LNCAP (cell line): ENCODE results near the gene ZBTB7A.

Experiments
- TF ChIP-seq, protein P1 (sequence below): fragments of 450-650 bp; IDR thresholded peaks from 2 replicates; pipeline ENCODE4 v1.5.1; 2017; ENCODE audit warnings: mild to moderate bottlenecking

Gene ZBTB7A

DNA sequence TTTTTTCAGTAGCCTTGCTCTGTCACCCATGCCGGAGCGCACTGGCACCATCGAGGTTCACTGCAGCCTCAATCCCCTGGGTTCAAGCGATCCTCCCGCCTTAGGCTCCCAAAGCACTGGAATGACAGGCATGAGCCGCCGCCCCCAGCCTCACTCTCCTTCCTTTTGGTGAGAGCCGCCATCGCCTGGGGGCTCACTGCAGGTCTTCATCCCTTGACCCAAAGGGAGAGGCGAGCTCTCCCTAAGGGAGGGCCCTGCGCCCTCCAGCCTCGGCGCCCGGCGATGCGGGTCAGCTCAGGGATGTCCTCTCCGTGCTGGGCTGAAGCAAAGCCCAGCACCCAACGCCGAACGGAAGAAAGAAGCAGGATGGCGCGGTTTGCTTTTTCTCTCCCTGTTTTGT lies 23.2 kb upstream of the ZBTB7A start:
- TF ChIP-seq, protein P1, sequence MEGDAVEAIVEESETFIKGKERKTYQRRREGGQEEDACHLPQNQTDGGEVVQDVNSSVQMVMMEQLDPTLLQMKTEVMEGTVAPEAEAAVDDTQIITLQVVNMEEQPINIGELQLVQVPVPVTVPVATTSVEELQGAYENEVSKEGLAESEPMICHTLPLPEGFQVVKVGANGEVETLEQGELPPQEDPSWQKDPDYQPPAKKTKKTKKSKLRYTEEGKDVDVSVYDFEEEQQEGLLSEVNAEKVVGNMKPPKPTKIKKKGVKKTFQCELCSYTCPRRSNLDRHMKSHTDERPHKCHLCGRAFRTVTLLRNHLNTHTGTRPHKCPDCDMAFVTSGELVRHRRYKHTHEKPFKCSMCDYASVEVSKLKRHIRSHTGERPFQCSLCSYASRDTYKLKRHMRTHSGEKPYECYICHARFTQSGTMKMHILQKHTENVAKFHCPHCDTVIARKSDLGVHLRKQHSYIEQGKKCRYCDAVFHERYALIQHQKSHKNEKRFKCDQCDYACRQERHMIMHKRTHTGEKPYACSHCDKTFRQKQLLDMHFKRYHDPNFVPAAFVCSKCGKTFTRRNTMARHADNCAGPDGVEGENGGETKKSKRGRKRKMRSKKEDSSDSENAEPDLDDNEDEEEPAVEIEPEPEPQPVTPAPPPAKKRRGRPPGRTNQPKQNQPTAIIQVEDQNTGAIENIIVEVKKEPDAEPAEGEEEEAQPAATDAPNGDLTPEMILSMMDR = no peak

DNA sequence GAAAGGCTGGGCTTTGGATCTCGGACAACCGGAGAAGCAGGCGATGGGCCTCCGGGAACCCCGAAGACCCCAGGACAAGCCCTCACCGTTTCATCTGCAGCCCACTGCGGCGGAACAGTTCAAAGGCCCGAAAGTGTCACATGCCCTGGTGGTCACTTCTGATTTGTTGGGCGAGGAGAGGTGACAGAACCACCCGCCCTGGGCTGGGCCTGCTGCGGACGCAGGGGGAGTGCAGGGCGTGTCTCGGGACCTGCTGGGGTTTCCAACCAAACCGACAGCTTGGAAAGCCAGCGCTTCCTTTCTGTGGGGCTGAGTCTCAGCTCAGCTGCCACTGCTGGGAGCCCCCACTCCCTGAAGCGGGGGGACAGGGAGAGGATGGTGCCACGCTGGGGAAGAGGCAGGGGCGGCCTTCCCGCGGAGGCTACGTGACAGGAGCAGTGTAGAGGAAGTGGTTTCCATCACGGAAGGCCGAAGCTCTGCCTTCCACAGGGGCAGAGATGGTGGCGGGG lies 22.8 kb upstream of the ZBTB7A start:
- TF ChIP-seq, protein P1 = no peak

DNA sequence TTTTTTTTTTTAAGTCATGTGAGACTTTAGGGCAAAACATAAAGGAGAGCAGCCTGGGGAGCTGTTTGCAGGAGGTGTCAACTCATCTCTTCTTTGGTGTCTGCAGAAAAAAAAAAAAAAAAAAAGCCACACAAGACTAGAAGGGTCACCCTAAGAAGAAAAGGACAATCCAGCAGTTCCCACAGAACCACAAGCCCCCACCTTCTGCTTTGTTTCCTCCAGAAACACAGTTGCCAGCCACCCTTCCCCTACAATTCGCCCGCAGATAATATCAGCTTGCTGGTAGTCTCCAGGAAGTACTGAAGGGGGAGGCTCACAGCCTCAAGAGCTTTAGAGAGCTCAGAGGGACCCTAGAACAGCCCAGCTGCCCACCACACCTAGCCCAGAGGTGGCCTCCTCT lies 22.3 kb upstream of the ZBTB7A start:
- TF ChIP-seq, protein P1 = no peak

DNA sequence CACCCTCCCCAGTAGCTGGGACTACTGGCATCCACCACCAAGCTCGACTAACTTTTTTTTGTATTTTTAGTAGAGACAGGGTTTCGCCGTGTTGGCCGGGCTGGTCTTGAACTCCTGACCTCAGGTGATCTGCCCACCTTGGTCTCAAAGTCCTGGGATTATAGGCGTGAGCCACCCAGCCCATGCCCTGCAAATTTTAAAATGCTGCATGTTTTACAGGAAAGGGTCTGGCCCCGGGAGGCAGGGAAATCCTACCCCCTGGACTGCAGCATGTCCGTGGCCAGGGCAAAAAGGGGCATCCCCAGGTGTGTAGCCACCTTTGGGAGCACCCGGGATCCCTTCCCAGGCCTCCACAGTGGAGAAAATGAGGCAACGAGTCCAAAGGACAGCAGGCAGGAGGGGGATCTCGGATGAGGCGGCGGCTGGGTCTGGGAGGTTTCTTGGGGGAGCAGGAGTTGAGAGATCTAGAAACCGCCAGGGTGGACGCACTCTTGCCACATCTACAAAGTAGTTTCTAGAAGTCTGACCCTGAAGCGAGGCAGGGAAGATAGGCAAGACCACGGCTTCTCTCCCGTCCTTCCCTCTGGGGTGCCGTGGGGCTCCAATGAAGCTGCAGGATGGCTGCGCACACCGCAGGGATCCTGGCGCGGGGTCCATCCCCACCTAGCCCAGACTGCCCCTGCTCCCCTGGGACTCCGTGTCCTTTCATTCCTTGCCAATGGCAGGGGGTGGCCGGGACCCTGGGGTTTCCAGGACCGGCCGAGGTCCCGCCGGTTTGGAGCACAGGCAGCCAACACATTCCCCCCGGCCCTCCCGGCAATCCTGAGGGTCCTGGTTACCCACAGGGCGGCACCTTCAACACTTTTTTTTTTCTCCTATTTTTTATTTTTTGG lies 21.3 kb upstream of the ZBTB7A start:
- TF ChIP-seq, protein P1 = no peak

DNA sequence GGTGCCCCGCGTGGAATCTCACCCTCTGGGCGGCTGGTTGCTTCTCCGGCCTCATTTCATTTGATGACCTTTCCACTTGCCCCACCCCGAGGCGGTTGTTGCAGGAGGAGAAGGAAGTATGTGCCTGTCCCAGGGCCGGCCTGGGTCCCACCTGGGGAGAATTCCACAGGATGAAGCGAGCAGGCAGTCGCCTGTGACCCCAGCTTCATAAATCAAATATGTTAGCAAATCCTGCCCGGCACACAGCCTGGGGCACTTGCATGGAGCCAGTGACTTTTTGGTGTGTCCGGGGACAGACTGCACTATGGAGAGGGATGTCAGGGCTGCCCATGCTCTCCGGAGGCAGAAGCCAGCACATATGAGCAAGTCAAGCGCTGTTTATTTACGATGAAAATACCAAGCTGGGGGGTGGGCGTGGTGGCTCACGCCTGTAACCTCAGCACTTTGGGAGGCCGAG lies 19.7 kb upstream of the ZBTB7A start:
- TF ChIP-seq, protein P1 = no peak

DNA sequence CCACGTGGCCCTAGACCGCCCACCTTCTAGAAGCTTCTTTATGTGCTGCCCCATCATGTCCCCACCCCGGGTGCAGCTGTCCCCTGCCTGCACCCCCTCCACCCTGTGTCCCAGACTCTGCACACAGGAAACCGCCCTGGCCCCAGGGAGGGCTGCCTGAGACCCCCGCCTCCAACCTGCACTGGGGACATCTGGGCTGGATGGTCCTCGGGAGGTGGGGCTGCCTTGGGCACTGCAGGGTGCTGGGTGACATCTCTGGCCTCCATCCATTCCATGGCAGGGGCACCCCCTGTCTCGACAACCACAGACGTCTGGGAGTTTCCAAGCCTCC lies 17.8 kb upstream of the ZBTB7A start:
- TF ChIP-seq, protein P1 = no peak

DNA sequence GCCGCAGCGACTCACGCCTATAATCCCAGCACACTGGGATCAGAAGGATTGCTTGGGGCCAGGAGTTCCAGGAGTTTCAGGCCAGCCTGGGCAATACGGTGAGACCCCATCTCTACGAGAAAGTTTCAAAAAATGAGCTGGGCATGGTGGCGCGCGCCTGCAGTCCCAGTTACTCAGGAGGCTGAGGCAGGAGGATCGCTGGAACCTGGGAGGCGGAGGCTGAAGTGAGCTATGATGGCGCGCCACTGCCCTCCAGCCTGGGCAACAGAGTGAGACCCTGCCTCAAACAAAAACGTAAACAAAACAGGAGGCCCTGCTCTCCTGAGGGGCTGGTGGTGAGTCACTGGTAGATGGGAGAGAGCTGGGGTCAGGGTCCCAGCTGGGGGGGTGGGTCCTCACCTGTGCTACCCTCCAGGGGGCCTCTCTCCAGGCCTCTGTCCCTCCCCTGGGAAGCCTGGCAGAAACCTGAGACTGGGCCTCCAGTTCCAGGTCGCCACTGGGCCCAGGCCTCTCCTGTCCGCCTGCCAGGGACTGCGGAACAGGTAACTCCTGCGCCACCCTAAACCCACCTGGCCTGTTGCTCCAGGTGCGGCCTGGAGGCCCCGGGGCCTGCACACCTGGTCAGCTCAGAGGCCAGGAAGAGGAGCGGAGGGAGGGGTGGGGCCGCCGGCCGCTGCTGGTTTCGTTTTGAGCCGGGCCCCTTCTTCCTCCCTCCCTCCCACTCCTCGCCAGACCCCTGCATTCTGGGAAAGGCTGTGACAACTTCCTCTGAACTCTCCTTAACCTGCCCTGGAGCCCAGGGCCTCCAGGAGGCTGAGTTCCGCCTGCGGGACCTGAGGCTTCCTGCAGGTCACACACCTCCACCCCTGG lies 17.2 kb upstream of the ZBTB7A start:
- TF ChIP-seq, protein P1 = no peak
